Skeletal muscle satellite cell (primary cell): ENCODE data around the gene NFKBIB.

ENCODE experiments used
- H3K27me3 ChIP-seq: 2 replicates; pipeline ENCODE4 v1.7.0; 2013; ENCODE audit warnings: low read length; ENCODE audit not compliant: control insufficient read depth, insufficient read depth
- H3K36me3 ChIP-seq: 2 replicates; pipeline ENCODE4 v1.7.0; 2013; ENCODE audit warnings: mild to moderate bottlenecking, control low read depth, low read length; ENCODE audit not compliant: insufficient read depth
- H3K4me1 ChIP-seq: 2 replicates; pipeline ENCODE4 v1.7.0; 2013; ENCODE audit warnings: low read length; ENCODE audit not compliant: control insufficient read depth, insufficient read depth
- H3K4me2 ChIP-seq: 2 replicates; pipeline ENCODE4 v1.7.0; 2013; ENCODE audit warnings: mild to moderate bottlenecking, low read length
- H3K4me3 ChIP-seq: 2 replicates; pipeline ENCODE4 v1.7.0; 2013; ENCODE audit warnings: low read length
- H3K9ac ChIP-seq: 2 replicates; pipeline ENCODE4 v1.7.0; 2013; ENCODE audit warnings: mild to moderate bottlenecking, low read depth, low read length, moderate library complexity
- H3K9me3 ChIP-seq: replicated peaks from 2 replicates; pipeline ENCODE4 v1.7.0; 2013; ENCODE audit warnings: mild to moderate bottlenecking, control low read depth, low read length

The NFKBIB gene

DNA sequence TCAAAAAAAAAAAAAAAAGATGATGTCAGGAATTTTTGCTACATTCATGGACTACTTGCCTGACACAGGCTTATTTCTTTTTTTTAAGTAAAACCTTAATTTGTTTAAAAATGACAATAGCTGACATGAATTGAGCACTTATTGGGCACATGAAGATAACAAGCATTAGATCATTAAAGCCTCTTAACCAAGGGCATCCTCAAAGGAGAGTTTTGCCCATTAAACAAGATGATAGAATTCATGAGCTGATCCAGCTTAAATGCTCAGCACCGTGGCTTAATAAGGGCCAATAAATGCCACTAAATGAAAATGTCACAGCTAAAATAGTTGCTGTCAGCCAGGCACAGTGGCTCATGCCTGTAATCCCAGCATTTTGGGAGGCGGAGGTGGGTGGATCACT lies 56.5 kb downstream of the NFKBIB start:
- no peak overlapping the region for H3K9ac ChIP-seq
- no peak overlapping the region for H3K4me2 ChIP-seq
- H3K9me3 ChIP-seq: no peaks in the 10 kb centered on the region
- H3K36me3 ChIP-seq: no peaks in the 10 kb centered on the region
- no peaks in the 10 kb centered on the region for H3K27me3 ChIP-seq
- H3K4me3 ChIP-seq: no peak overlapping the region
- no peaks in the 10 kb centered on the region for H3K4me1 ChIP-seq

DNA sequence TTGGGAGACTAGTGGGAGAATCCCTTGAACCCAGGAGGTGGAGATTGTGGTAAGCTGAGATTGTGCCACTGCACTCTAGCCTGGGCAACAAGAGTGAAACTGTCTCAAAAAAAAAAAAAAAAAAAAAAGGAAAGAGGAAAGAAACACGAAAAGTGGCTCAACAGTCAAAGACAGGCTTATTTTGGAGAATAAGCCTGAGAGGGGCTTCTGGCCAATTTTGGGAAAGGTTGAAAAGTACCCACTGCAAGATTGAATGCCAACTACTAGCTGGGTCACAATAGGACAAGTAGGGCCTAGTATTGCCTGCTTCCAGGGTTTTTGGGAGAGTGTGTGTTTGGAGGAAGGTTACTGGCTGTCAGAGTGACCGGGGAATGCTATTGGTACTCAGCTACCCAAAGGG lies 58.5 kb downstream of the NFKBIB start:
- no peak overlapping the region for H3K4me2 ChIP-seq
- no peaks in the 10 kb centered on the region for H3K9me3 ChIP-seq
- no peak overlapping the region for H3K9ac ChIP-seq
- H3K4me3 ChIP-seq: no peak overlapping the region
- H3K4me1 ChIP-seq: peaks cover 3% of the 10 kb centered on the region
- H3K27me3 ChIP-seq: no peaks in the 10 kb centered on the region
- H3K36me3 ChIP-seq: no peaks in the 10 kb centered on the region
